WTC11 (cell line): ENCODE results near the gene KCND3.

ENCODE experiments used
- FOXJ3 ChIP-seq: sonication (generic); formaldehyde crosslinking; IDR thresholded peaks from 2 replicates; pipeline ENCODE4 v1.9.0; 2021; ENCODE audit warnings: missing genetic modification reagents, mild to moderate bottlenecking, borderline replicate concordance
- FOXP1 ChIP-seq: sonication (generic); formaldehyde crosslinking; IDR thresholded peaks from 2 replicates; pipeline ENCODE4 v1.8.0; 2022; ENCODE audit warnings: missing genetic modification reagents, mild to moderate bottlenecking, moderate library complexity, borderline replicate concordance
- JUN ChIP-seq: sonication (generic); formaldehyde crosslinking; IDR thresholded peaks from 2 replicates; pipeline ENCODE4 v1.8.0; 2023; ENCODE audit warnings: mild to moderate bottlenecking, missing genetic modification reagents
- SP1 ChIP-seq: sonication (generic); formaldehyde crosslinking; conservative IDR thresholded peaks from 2 replicates; pipeline ENCODE4 v1.8.1; 2022; ENCODE audit warnings: missing genetic modification reagents
- TF ChIP-seq, protein P1 (sequence below): sonication (generic); formaldehyde crosslinking; IDR thresholded peaks from 2 replicates; pipeline ENCODE4 v1.8.1; 2023; ENCODE audit warnings: mild to moderate bottlenecking, missing genetic modification reagents
- TF ChIP-seq, protein P2 (sequence below): sonication (generic); formaldehyde crosslinking; IDR thresholded peaks from 2 replicates; pipeline ENCODE4 v1.8.1; 2023; ENCODE audit warnings: mild to moderate bottlenecking, moderate library complexity, missing genetic modification reagents
- TF ChIP-seq, protein P3 (sequence below): fragments of 200-600 bp; IDR thresholded peaks from 2 replicates; pipeline ENCODE4 v1.8.0; 2022; ENCODE audit warnings: antibody characterized with exemption
- TF ChIP-seq, protein P4 (sequence below): fragments of 250-450 bp; sonication (Bioruptor Pico); conservative IDR thresholded peaks from 2 replicates; pipeline ENCODE4 v1.9.0; 2021; ENCODE audit warnings: mild to moderate bottlenecking
- TF ChIP-seq, protein P5 (sequence below): sonication (generic); formaldehyde crosslinking; IDR thresholded peaks from 2 replicates; pipeline ENCODE4 v1.8.0; 2022; ENCODE audit warnings: mild to moderate bottlenecking, missing genetic modification reagents
- TF ChIP-seq, protein P6 (sequence below): sonication (generic); formaldehyde crosslinking; conservative IDR thresholded peaks from 2 replicates; pipeline ENCODE4 v1.8.1; 2023; ENCODE audit warnings: mild to moderate bottlenecking, low read depth, missing genetic modification reagents, moderate library complexity
- TF ChIP-seq, protein P7 (sequence below): sonication (generic); formaldehyde crosslinking; IDR thresholded peaks from 2 replicates; pipeline ENCODE4 v1.8.0; 2022; ENCODE audit warnings: mild to moderate bottlenecking, missing genetic modification reagents
- TF ChIP-seq, protein P8 (sequence below): sonication (generic); formaldehyde crosslinking; IDR thresholded peaks from 2 replicates; pipeline ENCODE4 v1.8.1; 2022; ENCODE audit warnings: low read depth, missing genetic modification reagents, borderline replicate concordance

DNA sequence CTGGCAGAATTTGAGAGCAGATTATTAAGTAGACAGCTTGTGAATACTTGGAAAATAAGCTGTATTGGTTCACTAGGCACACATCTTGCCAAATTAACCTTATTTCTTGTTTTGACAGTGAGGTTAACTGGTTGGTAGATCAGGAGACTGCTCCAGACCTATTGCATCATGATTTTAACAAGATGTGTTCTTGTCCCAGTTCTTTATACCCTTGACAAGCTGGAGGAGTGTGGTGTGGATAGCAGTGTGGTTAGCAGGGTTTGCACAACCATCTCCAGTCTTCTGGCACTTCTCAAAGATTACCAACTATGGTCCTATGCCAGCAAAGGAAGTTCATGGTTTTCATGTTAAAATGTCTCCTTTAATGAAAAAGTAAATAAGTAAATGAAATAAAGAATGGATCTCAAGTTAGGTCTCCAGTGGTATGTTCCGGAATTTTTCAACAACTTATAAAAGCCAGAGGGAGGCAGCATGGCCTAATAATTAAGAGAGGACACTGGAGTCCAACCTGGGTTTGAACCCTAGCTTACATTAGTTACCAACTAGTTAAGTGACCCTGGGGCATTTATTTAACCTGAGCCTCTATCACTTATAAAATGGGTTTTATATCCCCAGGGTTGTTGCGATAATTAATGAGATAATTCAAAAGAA is 199.7 kb downstream of the KCND3 start:
- TF ChIP-seq FOXJ3 (CRISPR knock-in tag) = no peak
- TF ChIP-seq, protein P1, sequence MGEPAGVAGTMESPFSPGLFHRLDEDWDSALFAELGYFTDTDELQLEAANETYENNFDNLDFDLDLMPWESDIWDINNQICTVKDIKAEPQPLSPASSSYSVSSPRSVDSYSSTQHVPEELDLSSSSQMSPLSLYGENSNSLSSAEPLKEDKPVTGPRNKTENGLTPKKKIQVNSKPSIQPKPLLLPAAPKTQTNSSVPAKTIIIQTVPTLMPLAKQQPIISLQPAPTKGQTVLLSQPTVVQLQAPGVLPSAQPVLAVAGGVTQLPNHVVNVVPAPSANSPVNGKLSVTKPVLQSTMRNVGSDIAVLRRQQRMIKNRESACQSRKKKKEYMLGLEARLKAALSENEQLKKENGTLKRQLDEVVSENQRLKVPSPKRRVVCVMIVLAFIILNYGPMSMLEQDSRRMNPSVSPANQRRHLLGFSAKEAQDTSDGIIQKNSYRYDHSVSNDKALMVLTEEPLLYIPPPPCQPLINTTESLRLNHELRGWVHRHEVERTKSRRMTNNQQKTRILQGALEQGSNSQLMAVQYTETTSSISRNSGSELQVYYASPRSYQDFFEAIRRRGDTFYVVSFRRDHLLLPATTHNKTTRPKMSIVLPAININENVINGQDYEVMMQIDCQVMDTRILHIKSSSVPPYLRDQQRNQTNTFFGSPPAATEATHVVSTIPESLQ = no peak
- TF ChIP-seq, protein P2, sequence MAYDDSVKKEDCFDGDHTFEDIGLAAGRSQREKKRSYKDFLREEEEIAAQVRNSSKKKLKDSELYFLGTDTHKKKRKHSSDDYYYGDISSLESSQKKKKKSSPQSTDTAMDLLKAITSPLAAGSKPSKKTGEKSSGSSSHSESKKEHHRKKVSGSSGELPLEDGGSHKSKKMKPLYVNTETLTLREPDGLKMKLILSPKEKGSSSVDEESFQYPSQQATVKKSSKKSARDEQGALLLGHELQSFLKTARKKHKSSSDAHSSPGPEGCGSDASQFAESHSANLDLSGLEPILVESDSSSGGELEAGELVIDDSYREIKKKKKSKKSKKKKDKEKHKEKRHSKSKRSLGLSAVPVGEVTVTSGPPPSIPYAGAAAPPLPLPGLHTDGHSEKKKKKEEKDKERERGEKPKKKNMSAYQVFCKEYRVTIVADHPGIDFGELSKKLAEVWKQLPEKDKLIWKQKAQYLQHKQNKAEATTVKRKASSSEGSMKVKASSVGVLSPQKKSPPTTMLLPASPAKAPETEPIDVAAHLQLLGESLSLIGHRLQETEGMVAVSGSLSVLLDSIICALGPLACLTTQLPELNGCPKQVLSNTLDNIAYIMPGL (CRISPR knock-in tag) = no peak
- TF ChIP-seq, protein P3, sequence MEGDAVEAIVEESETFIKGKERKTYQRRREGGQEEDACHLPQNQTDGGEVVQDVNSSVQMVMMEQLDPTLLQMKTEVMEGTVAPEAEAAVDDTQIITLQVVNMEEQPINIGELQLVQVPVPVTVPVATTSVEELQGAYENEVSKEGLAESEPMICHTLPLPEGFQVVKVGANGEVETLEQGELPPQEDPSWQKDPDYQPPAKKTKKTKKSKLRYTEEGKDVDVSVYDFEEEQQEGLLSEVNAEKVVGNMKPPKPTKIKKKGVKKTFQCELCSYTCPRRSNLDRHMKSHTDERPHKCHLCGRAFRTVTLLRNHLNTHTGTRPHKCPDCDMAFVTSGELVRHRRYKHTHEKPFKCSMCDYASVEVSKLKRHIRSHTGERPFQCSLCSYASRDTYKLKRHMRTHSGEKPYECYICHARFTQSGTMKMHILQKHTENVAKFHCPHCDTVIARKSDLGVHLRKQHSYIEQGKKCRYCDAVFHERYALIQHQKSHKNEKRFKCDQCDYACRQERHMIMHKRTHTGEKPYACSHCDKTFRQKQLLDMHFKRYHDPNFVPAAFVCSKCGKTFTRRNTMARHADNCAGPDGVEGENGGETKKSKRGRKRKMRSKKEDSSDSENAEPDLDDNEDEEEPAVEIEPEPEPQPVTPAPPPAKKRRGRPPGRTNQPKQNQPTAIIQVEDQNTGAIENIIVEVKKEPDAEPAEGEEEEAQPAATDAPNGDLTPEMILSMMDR = no peak
- TF ChIP-seq, protein P4, sequence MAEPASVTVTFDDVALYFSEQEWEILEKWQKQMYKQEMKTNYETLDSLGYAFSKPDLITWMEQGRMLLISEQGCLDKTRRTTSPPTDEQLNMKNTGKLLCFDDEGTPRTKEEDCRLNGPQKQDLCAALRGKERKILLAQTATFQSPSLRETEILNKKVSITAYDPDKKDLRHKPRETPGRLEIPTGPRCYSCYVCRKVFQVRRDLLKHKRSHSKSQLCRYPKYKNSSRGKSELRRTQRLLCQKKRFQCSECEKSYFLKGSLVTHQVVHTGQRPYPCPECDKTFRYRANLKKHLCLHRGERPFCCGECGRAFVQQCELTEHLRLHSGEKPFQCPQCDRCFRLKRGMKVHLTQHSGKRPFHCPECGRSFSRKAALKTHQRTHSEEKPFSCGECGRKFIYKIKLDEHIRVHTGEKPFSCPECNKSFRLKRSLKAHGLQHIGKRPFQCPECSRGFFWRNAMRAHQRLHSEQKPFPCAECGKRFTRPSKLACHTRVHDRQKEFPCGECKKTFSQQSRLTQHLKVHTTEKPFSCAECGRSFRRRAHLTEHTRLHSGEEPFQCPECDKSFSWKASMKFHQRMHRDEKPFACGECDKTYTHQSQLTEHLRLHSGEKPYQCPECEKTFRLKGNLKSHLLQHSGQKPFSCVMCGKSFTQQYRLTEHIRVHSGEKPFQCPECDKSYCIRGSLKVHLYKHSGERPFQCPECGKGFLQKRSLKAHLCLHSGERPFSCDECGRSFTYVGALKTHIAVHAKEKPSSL (CRISPR knock-in tag) = no peak
- TF ChIP-seq, protein P5, sequence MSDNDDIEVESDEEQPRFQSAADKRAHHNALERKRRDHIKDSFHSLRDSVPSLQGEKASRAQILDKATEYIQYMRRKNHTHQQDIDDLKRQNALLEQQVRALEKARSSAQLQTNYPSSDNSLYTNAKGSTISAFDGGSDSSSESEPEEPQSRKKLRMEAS (CRISPR knock-in tag) = no peak
- TF ChIP-seq, protein P6, sequence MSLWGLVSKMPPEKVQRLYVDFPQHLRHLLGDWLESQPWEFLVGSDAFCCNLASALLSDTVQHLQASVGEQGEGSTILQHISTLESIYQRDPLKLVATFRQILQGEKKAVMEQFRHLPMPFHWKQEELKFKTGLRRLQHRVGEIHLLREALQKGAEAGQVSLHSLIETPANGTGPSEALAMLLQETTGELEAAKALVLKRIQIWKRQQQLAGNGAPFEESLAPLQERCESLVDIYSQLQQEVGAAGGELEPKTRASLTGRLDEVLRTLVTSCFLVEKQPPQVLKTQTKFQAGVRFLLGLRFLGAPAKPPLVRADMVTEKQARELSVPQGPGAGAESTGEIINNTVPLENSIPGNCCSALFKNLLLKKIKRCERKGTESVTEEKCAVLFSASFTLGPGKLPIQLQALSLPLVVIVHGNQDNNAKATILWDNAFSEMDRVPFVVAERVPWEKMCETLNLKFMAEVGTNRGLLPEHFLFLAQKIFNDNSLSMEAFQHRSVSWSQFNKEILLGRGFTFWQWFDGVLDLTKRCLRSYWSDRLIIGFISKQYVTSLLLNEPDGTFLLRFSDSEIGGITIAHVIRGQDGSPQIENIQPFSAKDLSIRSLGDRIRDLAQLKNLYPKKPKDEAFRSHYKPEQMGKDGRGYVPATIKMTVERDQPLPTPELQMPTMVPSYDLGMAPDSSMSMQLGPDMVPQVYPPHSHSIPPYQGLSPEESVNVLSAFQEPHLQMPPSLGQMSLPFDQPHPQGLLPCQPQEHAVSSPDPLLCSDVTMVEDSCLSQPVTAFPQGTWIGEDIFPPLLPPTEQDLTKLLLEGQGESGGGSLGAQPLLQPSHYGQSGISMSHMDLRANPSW (CRISPR knock-in tag) = no peak
- no peak for TF ChIP-seq FOXP1 (CRISPR knock-in tag)
- TF ChIP-seq, protein P7, sequence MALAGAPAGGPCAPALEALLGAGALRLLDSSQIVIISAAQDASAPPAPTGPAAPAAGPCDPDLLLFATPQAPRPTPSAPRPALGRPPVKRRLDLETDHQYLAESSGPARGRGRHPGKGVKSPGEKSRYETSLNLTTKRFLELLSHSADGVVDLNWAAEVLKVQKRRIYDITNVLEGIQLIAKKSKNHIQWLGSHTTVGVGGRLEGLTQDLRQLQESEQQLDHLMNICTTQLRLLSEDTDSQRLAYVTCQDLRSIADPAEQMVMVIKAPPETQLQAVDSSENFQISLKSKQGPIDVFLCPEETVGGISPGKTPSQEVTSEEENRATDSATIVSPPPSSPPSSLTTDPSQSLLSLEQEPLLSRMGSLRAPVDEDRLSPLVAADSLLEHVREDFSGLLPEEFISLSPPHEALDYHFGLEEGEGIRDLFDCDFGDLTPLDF (CRISPR knock-in tag) = no peak
- TF ChIP-seq, protein P8, sequence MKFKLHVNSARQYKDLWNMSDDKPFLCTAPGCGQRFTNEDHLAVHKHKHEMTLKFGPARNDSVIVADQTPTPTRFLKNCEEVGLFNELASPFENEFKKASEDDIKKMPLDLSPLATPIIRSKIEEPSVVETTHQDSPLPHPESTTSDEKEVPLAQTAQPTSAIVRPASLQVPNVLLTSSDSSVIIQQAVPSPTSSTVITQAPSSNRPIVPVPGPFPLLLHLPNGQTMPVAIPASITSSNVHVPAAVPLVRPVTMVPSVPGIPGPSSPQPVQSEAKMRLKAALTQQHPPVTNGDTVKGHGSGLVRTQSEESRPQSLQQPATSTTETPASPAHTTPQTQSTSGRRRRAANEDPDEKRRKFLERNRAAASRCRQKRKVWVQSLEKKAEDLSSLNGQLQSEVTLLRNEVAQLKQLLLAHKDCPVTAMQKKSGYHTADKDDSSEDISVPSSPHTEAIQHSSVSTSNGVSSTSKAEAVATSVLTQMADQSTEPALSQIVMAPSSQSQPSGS = no peak
- no peak for TF ChIP-seq JUN
- TF ChIP-seq SP1 (CRISPR knock-in tag) = no peak
